GOT3 (cell line): ENCODE measurements around the gene TBC1D19.
"Not testable (repeated sequence)": the region's sequence is repeated elsewhere in the genome, so short reads cannot be mapped to it uniquely, and the experiment has no call there.

Experiments used
- DNase-seq: peaks from one replicate; lab custom pipeline; 2025; ENCODE audit warnings: mixed read lengths; lab: John Stamatoyannopoulos, UW

TBC1D19 gene, protein sequence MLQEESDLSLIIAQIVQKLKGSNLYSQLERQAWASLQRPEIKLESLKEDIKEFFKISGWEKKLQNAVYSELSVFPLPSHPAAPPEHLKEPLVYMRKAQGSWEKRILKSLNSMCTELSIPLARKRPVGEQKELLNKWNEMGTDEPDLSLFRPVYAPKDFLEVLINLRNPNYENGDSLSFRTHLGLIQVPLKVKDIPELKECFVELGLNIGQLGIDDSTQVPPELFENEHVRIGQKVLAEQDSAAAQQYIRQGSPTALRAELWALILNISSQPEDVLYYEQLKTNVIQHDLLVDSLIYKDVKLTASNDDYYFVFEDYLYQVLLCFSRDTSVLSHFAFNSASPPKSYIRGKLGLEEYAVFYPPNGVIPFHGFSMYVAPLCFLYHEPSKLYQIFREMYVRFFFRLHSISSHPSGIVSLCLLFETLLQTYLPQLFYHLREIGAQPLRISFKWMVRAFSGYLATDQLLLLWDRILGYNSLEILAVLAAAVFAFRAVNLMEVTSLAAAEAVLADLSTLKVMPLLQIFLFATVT

DNA sequence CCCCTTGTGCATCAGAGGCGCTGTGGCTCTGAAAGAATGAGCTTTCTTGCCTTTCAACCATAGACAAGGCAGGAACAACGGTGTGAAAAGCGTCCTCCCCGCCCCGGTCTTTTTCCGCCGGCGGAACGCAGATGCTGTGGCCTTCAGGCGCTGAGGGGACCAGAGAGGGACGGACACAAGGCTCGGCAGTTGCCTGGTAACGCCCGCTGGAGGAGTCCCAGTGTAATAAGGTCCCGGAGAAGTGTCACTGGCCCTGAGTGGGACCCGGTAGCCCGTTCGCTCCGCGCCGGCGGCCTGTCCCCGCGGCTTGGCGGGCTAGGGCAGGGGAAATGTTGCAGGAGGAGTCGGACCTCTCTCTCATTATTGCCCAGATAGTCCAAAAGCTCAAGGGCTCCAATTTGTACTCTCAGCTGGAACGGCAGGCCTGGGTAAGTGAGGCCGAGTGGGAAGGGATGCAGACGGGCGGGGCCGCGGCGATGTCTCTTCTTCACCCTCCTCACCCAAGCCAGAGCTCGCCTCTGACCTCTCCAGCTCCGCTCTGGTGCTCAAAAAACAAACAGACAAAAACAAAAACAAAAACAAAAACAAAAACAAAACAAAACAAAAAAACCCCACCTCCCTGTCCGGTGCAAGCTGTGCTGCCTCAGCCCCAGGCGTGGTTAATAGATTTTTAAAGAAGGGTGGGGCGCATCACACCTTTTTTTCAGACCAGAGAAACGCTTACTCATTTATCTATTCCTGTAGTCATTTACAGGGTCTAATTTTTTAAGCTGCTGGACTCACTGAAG, at the start of gene TBC1D19:
Gene TBC1D19 (plus strand): TSS at position 220 of the 788 bp plus-strand sequence. CDS start 110 bp downstream, at position 330.
- peak; percentile 62 for DNase-seq

DNA sequence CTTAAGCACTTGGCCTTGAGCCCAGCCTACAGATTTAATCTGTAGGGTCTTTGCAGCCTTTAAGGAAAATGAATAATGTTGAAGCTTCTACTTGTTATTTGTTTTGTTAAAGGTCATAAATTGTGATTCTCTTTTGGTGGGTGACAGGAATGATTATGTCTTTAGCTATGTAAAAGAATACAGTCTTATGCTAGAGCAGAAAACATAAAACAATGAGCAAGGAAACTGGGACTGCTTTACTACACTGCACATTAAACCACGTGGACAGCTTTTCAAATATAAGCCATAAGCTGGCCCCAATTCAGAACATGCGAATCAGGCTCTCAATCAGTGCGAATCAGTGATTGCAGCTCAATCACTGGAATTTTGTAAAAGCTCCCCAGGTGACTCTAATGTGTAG, 40.9 kb upstream of the TBC1D19 start:
- no peak for DNase-seq

DNA sequence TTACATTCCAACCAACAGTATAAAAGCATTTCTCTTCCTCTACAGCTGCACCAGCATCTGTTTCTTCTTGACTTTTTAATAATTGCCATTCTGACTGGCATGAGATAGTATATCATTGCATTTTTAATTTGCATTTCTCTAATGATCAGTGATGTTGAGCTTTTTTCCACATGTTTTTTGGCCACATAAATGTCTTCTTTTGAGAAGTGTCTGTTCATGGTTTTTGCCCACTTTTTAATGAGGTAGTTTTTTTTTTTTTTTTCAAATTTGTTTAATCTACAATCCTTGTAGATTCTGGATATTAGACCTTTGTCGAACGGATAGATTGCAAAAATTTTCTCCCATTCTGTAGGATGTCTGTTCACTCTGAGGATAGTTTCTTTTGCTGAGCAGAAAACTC, 39.5 kb upstream of the TBC1D19 start:
- DNase-seq: no peak

DNA sequence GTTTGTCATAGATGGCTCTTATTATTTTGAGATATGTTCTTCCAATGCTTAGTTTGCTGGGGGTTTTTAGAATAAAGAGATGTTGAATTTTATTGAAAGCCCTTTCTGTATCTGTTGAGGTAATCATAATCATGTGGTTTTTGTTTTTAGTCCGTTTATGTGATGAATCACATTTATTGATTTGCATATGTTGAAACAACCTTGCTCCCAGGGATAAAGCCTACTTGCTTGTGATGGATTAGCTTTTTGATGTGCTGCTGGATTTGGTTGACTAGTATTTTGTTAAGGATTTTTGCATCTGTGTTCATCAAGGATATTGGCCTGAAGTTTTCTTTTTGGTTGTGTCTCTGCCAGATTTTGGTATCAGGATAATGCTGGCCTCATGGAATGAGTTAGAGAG, 35.5 kb upstream of the TBC1D19 start:
- not testable (repeated sequence) for DNase-seq

DNA sequence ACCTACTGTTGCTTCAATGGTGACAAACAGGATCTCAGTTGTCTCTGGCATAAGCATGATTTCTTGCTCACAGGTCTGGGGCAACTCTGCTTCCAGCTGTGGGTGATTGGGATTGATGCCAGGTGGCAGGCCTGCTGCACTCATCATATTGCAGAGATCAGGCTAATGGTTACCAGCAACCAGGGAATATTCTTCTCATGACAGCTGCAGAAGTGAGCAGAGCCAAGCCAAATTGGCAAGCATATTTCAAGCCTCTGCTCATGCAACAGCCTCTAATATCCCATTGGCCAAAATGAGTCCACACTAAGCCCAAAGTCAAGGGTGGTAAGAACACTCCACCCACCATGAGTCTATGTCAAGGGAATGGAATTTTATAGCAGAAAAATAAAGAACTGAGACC, 26.7 kb upstream of the TBC1D19 start:
- peak; percentile 16 for DNase-seq

DNA sequence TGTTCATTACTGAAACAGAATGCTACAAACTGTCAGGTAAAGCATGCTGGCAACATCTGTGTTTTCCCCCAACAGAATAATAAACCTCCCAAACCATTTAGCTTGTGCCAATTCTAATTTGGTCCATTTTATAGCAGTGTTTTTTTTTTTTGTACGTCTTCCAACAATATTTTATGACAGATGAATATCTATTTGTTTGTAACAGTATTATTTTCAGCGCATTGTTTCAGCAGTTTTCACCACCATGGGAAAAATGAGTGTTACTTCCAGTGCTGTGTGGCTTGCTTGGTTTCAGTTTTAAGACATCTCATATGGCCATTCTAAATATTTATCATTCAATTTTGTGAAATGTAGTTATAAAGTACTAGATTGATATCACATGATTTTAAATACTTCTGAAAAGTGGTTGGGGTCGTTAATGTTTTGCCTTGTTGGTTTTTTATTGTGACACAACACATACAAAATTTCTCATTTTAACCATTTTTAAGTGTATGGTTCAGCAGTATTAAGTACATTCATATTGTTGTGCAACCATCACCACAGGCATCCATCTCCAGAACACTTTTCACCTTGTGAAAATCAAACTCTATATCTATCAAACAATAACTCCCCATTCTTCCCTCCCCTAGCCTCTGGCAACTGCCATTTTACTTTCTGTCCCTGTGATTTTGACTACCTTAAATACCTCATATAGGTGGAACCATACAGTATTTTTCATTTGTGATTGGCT, 25.6 kb upstream of the TBC1D19 start:
- DNase-seq: no peak

DNA sequence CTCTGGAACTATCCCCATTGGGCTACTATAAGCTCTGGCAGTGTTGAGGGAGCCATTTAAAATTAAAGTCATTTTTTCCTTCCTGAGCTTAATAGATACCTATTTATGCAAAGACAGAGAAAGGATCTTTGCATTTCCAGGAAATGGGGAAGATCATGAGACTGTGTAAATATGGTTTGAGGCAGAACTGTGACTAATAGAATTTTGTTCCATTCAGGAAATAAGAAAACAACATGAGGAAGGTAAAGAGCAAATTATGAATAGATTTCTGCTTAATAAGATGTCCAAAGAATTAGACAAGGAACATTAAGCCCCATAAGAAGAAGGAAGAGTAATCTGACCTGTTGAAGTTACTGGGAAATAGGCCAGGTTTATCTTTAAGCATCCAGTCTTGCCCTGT, 17.8 kb upstream of the TBC1D19 start:
- no peak for DNase-seq

- DNase-seq: no peak
Measured at GRCh38 chr4:26568446-26568994, 15.4 kb upstream of the TBC1D19 start.

- DNase-seq: no peak
Measured at GRCh38 chr4:26570596-26570995, 13.3 kb upstream of the TBC1D19 start.

- DNase-seq: no peak
Measured at GRCh38 chr4:26573389-26573794, 10.5 kb upstream of the TBC1D19 start.

DNA sequence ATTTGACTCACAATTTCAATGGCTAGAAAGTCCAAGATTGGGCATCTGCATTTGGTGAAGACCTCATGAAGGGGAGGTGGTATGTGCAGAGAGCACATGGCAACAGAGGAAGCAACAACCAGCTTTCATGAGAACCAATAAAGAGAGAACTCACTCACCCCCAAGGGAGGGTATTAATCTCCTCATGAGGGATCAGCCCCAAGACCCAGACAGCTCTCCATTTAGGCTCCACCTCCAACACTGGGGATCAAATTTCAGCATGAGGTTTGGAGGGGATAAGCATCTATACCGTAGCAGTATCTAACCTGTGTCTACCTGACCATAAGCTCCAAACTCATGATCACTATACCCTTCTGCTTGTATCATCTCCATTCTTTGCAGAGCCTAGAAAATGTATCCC, 9.3 kb upstream of the TBC1D19 start:
- DNase-seq: no peak

- no peak for DNase-seq
Measured at GRCh38 chr4:26576231-26576739, 7.6 kb upstream of the TBC1D19 start.

DNA sequence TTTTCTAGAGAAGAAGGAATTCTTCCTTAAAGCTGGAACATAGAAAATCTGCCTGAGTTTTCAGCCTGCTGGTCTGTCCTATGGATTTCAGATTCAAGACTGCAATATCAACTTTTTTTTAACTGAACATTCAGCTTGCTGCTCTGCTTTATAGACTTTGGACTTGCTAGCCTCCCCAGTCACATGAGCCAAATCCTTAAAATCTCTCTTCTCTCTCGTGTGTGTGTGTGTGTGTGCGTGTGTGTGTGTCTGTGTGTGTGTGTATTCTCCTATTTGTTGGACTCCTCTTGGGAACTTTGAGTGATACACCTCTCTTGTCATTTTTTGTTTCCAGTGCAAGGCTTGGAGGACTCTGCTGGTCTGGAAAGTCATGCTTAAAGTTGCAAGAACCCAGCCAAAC, 6.8 kb upstream of the TBC1D19 start:
- DNase-seq: no peak

DNA sequence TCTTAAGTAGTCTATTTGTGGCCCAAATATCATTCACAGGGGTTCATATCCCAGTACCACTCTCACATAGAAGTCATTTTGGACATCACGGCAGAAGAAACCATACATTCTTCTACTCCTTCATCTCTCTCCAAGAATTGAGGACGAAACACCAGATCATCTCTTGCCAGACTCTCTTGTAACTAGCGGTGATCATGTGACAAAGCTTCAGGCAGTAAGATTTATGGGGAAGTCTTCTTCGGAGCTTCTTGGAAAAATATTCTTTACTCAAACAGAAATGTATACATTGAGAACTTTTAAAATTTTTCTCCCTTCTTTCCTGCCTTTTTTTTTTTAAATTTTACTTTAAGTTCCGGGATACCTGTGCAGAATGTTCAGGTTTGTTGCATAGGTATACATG, 4.7 kb upstream of the TBC1D19 start:
- DNase-seq: no peak

DNA sequence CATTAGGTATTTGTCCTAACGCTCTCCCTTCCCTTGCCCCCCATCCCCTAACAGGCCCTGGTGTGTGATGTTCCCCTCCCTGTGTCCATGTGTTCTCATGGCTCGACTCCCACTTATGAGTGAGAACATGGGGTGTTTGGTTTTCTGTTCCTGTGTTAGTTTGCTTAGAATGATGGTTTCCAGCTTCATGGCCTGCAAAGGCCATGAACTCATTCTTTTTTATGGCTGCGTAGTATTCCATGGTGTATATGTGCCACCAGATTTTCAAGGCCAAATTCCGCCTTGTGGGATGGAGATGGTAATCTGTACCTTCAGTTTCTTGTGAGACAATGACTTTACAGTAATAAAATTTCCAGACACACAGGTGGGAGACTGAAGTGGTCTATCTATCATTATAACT, 2.5 kb upstream of the TBC1D19 start:
- not testable (repeated sequence) for DNase-seq

DNA sequence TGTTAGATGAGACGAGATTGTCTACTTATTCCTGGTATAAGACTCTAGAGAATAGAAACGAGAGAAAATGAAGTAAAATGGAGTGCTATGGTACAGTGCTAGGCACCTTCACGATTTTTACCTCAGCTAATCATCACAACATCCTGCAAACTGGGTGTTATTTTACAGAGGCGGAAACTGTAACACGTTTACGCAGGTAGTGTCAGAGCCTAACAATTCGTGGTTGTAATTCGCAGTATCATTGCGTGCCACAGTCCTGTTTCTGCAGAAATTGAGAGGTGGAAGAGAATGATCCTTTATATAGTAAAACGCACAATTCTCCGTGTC, 383 bp upstream of the TBC1D19 start:
- no peak for DNase-seq

GRCh38 chr4:26584725-26585124, 841 bp downstream of the TBC1D19 start:
- DNase-seq: no peak

DNA sequence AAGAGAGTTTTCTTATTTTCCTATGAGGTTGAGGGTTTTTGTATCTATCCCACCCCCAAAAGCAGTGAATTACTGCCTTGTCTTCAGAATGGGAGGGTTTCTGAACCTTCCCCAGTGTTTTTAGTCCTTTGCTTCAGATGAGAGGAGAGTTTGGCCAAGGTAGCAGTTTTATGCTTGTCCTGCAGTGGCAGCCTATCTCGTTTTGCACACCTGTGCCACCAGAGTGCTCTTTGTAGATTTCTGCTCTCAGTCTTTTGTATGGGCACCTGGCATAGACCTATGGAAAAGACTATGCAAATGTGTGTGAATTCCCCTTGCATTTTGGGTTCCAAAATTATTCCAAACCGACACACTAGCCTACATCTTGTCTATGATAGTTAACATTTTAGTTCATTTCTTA, 5.8 kb downstream of the TBC1D19 start:
- DNase-seq: no peak

- no peak for DNase-seq
Measured at GRCh38 chr4:26590639-26591038, 6.8 kb downstream of the TBC1D19 start.

GRCh38 chr4:26593557-26593956, 9.7 kb downstream of the TBC1D19 start:
- not testable (repeated sequence) for DNase-seq

DNA sequence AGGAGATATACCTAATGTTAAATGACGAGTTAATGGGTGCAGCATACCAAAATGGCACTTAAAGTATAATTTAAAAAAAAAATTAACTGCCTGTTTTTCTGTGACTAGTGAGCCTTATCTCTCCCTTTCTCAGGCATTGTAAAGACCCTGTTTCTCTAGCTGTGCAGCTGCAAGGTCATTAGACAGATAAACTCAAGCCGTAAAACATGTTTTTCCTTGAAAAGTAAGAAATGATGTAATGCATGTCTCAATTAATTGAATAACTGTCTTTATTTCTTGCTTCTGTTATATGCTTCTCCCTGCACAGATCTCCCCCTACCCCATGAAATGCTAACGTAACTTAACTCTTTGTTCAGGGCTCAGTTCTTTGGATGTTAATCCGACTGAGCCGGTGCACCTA, 10.5 kb downstream of the TBC1D19 start:
- no peak for DNase-seq

DNA sequence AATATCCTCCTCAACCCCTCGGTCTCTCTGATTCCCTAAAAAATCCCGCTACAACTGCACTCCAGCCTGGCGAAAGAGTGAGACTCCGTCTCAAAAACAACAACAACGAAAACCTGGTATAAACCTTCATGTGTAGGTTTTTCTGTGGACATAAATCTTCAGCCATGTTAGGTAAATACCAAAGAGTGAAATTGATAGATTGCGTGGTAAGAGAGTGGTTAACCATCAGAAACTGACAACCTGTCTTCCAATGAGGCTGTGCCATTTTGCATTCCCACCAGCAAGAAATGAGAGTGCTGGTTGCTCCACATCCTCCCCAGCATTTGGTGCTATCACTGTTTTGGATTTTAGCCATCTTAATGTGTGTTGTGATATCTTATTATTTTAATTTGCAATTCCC, 10.9 kb downstream of the TBC1D19 start:
- DNase-seq: no peak
